Amniotic epithelial cell (primary cell): ENCODE results near the gene NDEL1.
A peak's percentile ranks its signal among the peaks of the same experiment; 100 is the strongest.

Source experiments
- DNase-seq: peaks from one replicate; pipeline ENCODE4 v3.0.0-alpha.2; 2010; ENCODE audit warnings: low read depth

Gene NDEL1

DNA sequence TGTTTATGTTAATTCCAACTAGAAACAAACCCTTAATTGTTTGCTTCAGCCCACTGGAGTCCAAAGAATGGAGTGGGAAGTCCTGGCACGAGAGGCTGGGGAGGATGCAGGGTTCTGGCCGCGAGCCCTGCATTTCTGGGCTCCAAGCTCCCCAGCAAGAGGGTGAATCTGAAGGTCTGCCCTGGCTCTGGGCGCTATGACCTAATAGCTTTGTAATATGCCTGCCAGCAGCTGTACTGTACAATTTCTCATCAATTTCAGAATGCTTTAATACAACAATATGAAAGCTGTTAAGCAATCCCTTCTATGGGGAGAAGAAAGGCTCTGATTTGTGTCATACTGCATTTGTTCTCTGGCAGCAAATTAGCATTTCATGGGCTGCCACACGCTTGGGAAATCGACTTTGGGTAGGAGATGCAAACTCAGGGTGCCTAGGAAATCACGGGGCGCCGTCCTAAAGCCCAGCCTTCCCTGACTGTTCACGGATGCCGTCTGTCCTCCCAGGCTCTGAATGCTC is 43.8 kb downstream of the NDEL1 start:
- DNase-seq, result peak; percentile 37

DNA sequence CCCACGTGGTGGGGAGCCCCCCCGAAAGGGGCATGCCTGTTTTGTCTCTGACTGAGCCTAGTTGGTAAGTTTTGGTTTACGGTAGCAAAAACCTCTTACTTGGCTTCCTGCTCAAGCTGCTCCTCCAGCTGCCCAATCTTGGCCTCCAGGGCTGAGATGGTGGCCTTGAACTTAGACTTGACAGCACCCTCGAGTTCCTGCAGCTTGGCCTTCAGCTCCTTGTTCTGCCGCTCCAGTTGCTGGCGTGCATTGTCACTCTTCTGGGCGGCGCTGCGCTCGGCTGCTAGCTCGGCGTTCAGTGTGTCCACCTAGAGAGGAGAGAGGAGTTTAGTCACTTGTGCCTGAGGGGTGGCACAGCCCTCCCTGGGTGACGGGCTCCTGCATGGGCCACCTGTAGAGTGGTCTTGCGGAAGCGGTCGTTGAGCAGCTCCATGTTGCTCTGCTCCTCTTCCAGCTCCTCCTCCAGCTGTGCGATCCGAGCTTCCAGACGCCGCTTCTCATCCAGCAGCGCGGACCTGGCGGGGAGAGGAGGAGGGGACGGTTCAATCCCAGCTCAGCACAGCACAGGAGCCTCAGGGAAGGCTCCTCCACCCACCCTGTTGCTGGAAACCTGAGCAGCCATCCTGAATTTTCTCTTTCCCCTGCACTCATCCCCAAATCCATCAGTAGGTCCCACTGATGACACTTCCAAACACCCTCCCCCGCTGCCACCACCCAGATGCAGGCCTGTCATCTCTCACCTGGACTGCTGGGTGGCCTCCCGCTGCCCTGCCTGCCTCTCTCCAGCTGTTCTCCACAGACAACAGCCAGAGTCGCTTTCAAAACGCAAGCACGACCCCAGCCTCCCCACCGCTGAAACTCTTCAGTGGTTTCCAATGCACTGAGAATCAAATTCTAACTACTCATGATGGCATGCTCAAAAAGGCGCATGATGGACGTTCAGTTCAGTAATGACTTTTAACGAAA is 44.6 kb downstream of the NDEL1 start:
- no peak for DNase-seq

DNA sequence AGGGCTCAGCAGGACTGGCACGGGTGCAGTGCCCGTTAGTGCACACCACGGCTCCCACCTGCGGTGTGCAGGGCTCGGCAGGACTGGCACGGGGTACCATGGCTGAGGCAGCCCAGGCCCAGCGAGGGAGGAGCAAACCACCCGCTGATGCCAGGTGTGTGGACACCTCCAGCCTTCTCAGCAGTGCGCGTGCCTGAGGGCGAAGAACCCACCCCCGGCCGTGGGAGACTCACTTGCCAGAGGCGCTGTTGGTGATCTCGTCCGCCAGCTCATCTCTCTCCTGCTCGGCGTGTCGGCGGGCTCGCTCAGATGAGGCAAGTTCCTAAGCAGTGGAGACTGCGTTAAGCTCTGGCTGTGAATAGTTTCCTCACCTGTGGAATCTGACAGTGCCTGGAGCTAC is 45.4 kb downstream of the NDEL1 start:
- no peak for DNase-seq

DNA sequence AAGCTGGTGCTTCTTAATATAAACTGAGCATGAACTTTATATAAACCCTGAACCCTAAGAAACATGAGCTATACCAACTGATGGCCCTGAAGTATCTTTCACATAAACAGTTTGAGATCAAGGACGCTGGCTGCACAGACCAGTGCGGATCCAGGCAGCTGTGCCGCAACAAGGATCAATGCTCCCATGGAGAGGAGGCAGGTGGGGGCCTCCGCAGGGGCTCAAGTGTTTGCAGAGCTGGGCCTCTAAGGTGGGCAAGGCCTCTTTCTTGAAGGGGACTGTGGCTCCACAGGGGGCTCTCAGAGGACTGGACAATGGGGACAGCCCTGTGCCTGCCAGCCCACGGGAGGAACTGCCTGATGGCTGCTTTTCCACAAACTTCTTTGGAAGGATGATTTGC is 46.0 kb downstream of the NDEL1 start:
- DNase-seq, result no peak

GRCh38 chr17:8482546-8482945 is 46.9 kb downstream of the NDEL1 start:
- peak; percentile 9 for DNase-seq

GRCh38 chr17:8484465-8484864 is 48.8 kb downstream of the NDEL1 start:
- no peak for DNase-seq

GRCh38 chr17:8485491-8485890 is 49.8 kb downstream of the NDEL1 start:
- DNase-seq, result no peak

GRCh38 chr17:8487130-8487645 is 51.5 kb downstream of the NDEL1 start:
- DNase-seq, result no peak

- no peak for DNase-seq
Observed at GRCh38 chr17:8487743-8488142, 52.1 kb downstream of the NDEL1 start.

GRCh38 chr17:8488491-8488890 is 52.8 kb downstream of the NDEL1 start:
- DNase-seq, result no peak

- peak; percentile 98 for DNase-seq
Observed at GRCh38 chr17:8488901-8489300, 53.2 kb downstream of the NDEL1 start.

DNA sequence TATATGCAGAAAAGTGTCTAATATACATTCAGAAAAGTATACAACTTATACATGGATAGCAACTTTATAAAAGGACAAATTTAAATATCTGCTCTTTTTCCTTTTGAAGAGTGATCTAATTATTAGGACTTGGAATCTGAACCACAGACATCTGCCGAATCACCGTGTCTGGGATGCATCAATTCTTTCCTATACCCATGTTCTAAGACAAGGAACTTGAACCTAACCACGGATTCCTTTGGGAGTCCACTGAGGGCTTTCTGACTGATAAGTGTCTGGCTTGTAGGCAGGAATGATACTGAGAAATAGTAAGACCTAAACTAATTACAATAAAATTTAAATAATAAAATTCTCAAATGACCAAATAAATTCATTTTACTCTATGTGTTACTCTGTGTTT is 54.2 kb downstream of the NDEL1 start:
- DNase-seq, result peak; percentile 61

- DNase-seq, result no peak
Observed at GRCh38 chr17:8490256-8491023, 54.8 kb downstream of the NDEL1 start.

DNA sequence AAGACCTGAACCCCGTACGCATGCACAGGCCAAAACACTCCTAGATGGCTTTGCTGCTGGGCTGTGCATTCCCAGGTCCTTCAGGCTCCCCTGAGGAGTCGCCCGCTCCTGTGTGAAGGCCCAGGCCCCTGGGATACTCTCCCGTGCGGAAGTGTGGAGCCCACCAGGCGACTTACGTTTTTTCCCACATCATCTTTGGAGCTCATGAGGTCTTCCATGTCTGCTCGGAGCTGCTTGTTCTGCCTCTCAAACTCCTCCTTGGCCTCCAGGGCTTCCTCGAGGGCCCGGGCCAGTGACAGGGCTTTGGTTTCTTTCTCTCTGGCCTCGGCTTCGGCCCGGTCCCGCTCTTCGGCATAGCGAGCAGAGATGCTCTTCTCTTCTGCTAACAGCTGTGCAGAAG is 56.4 kb downstream of the NDEL1 start:
- DNase-seq, result no peak

GRCh38 chr17:8494021-8494420 is 58.3 kb downstream of the NDEL1 start:
- DNase-seq, result no peak

DNA sequence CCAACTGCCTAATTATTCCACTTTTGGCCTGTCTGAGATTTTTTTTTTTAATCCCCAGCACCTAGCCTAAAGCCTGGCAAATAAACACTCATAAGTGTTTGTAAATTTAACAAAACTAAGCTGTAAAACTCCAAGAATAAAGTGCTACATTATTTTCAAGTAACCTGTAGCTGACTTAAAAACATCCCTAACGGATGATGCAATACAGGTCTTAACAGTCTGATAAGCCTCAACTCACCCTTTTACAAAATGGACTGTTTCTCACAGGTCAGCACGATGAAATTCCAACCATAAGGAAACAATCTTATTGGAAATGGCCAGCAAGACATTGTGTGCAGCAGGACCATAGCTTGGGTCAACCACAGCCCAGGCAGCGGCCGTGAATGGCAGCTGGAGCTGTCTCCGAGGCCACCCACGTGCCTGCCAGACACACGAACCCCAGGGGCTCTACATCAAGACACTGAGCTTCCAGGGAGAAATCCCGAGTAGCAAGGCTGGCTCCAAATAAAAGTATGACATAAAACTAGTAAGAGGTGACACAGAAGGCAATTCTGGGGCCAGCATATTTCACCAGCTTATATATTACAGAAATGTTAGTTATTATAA is 58.9 kb downstream of the NDEL1 start:
- peak; percentile 36 for DNase-seq

DNA sequence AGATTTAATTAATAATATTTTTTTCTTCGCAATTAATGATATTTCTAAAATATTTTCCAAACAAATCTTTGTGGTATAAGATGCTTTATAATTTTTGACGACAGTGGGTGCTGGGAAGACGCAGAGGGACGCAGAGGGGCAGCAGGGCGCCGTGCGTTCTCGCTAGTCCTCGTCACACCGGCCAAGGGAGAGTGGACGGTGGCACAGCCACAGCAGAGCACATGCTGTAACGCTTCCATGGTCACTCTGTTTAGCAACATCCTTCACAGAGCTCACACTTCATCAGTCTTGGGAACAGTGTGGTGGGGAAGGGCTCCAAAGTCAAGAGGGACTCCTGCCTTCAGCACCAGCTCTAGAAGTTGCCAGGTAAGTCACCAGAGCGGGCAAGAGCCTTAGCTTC is 60.4 kb downstream of the NDEL1 start:
- no peak for DNase-seq

DNA sequence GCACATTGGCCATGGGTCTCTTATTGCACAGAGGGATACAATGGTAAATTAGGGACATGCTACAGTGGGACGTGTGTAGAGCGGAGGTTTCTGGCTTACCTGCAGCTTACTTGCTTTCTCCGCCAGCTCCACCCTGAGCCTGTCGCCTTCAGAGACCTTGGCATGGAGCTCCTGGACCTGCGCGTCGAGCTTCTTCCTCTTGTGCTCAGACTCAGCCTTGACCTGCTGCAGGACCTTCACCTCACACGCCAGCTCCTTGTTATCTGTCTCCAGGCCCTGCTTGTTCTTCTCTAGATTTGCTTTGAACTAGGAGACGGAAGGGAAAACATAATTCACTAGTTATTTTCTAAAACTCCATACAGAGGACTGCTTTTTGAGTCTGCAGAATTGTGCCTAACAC is 63.5 kb downstream of the NDEL1 start:
- DNase-seq, result no peak

GRCh38 chr17:8499614-8500013 is 63.9 kb downstream of the NDEL1 start:
- no peak for DNase-seq

DNA sequence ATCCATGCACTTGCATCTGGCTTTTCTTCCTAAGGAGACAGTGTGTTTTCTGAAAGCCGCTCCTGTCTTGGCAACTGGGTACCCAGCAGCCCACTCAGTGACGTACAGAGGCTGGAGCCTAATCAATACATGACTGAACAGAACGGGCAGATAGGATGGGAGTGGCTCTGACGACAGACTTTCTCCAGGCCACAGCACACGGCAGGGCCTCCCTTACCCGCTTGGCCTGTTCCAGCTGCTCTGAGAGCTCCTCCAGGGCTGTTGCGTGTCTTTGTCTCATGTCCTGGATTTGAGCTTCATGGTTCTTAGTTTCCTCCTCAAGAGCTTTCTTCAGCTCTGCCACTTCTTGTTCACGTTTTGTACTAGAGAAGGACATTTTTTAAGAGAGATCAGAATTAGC is 64.9 kb downstream of the NDEL1 start:
- no peak for DNase-seq

GRCh38 chr17:8502126-8502525 is 66.4 kb downstream of the NDEL1 start:
- no peak for DNase-seq

GRCh38 chr17:8503368-8503767 is 67.7 kb downstream of the NDEL1 start:
- no peak for DNase-seq
